ENCODE measurements around the gene SEMA3G.

- TF ChIP-seq CTCF (IDR thresholded peaks at IDR 0.05) (no peak), POLR2A (IDR thresholded peaks at IDR 0.05) (no peak)
Observed at GRCh38 chr3:52435246-52436101, 9.4 kb downstream of the SEMA3G start.
